COR-L47 (cell line): Measurements from ENCODE around the gene PLPP2.
A peak's percentile ranks its signal among the peaks of the same experiment; 100 is the strongest.

ENCODE experiments used
- DNase-seq: peaks from one replicate; lab custom pipeline; 2025; lab: John Stamatoyannopoulos, UW

Gene PLPP2

DNA sequence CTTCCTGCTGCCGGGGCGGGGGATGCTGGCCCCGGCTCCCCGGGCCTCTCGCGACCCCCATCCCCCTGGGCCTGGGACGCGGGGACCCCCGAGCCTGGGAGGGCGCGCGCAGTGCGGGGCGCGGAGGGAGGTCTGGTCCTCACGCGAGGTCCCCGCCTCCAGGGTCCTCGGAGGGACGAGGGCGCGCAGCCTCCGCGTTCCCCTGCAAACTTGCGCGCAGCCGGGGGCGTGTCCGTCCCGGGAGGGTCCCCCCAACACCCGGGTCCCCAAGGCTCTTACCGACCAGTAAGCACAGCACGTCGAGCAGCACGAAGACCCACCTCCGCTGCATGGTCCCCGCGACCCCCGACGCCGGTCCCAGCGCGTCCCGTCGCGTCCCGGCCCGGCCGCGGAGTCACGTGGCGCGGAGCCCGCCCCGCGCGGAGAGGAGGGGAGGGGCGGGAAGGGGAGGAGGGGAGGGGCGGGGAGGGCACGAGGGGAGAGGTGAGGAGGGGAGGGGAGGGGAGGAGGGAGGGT lies at the start of gene PLPP2:
Gene PLPP2 (minus strand): TSS at position 398 of the 516 bp plus-strand sequence. CDS start 67 bp downstream, at position 331.
- no peak for DNase-seq

DNA sequence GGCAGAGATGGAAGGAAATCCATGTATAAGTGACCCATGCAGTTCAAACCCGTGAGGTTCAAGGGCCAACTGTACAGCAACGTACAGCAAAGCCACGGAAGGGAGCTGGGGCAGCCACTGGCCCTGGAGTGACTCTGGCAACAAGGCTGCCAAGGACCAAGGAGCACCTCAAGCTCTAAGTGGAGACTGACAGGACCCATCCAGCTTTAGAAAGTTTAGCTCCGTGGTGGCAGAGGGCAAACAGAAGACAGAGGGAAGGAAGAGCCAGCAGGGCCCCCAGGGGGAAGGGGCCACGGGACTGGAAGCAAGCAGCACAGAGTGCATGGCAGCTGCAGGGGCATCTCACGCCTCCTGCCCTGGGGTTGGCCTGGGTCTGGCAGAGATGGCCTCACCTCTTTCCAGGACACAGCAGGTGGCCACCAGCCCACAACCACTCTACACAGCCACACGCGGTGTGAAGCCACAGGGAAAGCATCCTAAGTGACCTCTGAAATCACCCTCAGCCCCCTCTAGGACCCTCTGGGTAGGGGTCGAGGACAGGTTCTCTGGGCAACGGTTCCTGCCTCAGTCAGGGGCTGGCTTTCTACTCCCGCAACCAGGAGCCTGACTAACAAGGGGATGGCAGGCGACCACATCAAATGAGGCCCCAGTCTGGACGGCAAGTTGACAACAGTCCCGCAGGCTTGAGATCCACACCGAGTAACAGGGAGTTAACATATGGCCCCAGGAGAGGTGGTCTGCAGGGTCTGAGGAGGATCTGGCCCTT lies 49.6 kb upstream of the PLPP2 start:
- DNase-seq: no peak

DNA sequence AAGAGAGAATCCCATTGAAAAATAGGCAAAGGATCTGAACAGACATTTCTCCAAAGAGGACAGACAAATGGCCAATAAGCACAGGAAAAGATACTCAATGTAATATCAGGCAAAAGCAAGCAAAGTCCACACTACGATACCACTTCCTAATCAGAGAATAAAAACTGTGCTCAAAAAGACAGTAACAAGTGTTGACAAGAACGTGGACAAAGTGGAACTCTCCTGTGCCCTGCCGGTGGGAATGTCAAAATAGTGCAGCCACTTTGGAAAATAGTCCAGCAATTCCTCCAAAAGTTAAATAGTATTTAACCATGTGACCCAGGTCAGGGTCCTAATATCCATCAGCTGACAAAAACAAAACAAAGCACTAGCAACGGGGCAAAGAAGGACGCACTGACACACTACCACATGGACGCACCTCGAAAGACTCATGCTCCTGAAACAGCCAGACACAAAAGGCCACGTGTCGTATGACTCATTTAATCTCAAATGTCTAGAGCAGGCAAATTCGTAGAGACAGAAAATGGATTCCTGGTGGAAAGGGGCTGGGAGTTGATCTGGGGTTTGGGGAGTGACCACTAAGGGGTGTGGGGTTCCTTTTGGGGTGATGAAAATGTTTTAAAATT lies 48.2 kb upstream of the PLPP2 start:
- no peak for DNase-seq

DNA sequence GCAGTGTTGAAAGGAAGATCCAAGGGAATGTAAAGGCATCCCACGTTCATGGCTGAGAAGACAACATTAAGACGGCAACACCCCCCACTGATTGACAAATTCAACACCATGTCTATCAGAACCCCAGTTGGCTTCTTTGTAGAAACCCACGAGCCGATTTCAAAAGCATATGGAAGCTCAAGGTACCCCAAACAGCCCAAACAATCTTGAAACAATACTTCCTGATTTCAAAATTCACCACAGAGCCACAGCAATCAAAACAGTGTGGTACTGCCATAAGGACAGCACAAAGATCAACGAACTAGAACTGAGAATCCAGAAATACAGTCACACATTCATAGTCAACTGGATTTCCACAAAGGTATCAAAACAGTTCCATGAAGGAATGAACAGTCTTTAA lies 47.2 kb upstream of the PLPP2 start:
- no peak for DNase-seq

DNA sequence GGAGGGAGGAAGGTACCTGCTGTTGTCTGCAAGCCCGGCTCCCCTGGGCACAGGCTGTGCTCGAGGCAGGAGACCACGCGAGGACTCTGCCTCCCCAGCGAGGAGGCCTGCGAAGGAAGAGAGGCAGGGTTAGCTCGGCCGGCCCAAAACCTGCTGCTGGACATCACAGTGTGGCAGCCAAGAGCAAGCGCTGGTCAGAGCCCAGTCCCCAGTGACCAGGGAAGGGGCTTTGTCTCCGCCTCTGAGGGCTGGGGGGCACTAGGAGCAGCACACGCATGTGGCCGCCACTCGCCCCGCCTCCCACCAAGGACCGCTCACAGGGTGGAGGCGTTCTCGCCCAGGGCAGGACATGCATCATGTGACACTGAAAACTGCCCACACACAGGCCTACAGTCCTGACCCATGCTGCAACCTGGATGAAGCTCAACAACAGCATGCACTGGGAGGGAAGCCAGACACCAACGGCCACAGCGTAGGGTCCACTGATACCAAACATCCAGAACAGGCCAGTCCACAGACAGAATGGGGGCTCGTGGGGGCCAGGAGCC lies 44.9 kb upstream of the PLPP2 start:
- DNase-seq: no peak

DNA sequence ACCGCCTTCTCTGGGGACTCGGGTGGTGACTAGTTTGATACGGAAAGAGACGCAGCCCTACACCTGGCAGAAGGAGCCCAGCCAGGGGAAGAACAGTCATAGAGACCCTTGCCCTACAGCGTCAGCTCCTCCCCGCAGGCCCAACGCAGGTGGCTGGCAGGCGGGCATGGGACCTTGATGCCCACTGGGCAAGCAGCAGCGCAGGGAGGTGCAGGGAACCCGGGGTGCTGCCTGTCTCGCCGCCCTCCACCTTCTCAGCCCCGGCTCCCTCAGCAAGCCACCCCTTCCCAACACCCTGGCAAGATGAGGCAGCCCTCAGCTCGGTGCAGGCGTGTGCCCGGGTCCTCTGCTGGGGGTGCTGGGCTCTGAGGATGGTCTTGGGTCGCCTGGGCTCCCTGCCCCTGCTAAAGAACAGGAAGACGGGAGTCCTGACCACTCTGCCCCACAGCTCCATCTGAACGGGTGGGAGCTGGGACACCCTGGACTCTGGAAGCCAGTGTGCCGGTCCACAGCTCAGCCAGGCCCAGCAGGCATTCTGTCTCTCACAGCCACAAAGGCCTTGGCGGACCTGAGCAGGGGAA lies 44.4 kb upstream of the PLPP2 start:
- DNase-seq: no peak

DNA sequence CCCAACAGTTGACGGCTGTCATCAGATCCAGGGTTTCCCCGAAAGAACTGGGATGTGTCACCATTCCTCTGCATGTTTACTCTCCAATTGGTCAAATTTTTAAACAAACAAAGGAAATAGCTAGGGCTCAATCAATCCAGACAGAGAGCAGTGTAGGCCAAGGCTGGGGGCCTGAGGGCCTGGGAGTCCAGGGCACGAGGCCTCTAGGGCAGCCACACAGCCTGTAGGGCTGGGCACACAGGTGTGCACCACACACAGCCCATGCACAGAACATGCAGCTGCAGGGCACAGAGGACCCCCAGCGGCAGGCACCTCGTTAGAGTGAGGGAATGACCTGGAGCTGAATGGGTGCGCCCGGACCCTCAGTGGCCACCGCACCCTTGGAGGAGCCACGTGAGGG lies 43.9 kb upstream of the PLPP2 start:
- DNase-seq: no peak

DNA sequence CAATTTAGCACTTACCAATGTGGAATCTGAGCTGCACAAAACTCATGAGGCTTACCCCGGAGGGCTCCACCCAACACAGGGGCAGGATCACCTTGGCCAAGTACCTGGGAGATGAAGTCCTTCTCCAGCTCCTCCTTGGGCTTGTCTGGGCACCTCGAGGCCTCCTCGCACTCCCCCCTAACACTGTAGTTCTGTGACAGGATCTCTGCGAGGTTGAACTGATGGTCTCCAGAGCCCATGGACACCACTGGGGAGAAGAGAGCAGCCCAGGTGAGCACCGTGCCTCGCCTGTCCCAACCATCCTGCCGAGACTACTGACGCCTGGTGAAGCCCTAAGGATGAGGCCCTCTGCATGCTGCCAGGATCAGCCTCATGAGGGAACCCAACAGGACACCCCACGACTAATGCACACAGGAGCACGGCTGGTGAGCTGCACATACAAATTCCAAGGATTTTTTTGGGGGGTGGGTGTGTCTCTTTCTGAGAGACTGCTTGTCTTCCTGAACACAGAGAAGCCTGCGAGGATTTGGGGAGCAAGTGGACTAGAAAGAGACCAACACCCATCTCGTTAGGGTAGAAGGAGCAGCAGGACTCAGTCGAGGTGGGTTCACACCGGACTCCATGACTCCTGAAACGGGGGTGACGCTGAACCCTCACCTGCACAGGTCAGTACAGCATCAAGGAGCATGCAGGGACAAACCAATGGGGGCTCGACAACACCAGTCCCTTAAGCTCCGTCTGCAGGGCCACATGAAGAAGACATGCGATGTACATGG lies 43.3 kb upstream of the PLPP2 start:
- no peak for DNase-seq

DNA sequence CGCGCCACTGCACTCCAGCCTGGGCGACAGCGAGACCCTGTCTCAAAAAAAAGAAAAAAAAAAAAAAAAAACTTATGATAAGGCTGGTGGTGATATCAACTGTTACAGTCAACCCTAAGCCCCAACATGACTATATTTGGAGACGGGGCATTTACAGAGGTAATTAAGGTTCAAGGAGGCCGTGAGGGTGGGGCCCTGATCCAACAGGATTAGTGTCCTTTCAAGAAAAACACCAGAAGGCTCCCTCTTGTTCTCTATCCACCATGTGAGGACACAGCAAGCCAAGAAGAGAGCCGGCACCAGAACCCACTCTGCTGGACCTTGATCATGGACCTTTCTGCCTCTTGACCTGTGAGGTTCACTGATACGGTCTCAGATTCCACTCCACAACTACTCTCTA lies 39.3 kb upstream of the PLPP2 start:
- DNase-seq: no peak

DNA sequence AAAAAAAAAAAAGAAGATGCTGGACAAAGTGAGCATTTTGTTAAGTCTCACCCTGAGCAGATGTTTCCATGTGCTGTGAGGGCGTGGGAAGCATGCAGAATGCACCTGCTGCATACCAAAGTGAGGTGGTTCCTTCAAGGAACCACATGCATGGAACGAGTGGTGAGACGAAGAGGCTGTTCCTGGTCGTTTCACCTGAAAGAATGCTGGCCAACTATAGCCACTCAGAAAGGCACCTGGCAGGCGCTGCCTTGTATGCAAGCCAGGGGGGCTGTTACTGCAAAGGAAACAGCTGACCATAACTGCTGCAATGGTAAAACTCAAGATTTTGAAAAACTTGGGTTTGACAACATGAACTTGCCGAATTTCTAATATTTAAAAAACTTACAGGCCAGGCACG lies 38.7 kb upstream of the PLPP2 start:
- no peak for DNase-seq

DNA sequence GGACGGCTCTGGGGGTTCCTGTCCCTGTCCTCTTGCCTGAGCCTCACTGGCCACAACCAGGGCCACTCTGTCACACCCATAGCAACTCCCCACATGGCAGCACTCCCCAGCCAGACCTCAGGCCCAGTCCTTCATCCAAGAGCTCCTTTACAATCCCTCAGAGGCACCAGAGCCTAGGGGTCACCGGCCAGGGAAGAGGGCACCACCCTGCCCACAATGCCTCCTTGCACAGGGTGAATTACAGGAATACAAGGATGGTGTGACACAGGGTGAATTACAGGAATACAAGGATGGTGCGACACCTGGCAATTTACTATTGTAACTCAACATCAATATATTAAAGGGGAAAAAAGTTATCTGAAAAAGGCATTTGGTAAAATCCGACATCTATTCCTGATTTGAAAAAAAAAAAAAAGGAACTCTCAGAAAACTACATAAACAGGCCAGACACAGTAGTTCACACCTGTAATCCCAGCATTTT lies 36.9 kb upstream of the PLPP2 start:
- peak; percentile 33 for DNase-seq

DNA sequence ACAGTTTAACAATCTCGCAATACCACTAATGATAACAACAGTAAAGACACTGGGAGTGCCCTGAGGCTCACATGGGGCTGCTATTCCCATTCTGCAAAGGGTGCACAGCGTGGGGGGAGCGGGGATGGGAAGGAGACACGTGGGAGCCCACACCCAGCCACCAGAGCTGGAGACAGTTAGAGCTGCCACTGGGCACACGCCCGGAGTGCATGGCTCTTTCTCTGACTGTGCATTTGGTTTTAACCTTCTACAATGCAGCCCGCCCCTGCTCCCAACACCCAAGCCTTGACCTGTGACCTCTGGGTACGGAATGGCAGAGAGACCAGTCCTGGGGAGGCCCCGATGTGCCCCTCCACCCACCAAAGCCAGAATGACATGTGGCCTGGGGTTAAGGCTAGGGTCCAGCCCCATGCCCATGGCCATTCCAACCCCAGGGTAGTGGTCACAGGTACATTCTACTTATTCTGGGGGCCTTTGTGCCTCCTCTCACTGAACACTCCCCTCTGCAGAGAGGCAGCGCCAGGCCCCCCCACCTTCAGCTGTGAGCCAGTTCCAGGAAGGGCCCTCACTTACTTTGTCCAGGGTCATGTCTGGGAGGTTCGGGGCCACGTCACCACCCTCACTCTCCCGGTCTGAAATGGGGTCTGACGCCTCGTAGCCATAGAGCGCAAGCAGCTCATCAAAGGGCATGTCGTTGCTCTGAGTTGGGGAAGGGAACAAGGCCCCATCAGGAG lies 36.3 kb upstream of the PLPP2 start:
- DNase-seq: no peak

DNA sequence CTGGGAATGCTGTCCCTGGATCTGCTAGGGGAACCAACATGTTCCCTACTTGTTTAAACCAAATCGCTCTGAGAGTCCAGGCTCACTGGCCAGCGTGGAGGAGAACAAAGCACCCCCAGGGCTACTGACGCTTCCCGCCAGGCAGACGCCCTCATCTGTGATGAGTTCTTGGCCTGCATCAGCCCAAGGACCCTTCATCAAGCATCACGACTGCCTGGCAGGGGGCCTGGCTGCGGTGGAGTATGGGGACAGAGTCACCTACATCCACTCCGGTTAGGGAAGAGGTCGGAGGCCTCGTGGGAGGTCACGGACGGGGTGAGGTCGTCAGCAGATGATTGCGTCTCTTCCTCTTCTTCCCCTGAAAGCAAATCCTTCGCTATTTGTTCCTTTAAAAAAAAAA lies 35.7 kb upstream of the PLPP2 start:
- DNase-seq: no peak

DNA sequence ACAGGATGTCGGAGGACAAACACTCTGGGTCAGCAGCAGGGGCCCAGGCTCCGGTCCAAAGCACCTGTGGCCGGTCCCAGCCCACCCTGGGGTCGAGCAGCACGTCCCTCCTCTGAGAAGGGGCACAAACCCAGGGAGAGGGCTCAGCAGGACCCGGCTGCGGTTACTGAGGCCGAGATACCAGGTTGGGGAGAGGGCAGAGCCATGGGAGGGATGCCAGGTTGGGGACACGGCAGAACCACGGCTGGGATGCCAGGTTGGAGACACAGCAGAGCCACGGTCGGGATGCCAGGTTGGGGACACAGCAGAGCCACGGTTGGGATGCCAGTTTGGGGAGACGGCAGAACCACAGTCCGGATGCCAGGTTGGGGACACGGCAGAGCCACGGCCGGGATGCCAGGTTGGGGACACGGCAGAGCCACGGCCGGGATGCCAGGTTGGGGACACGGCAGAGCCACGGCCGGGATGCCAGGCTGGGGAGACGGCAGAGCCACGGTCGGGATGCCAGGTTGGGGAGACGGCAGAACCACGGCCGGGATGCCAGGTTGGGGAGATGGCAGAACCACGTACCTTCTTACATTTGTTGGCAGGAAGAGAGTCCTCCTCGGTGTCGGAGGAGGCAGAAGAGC lies 34.8 kb upstream of the PLPP2 start:
- no peak for DNase-seq

DNA sequence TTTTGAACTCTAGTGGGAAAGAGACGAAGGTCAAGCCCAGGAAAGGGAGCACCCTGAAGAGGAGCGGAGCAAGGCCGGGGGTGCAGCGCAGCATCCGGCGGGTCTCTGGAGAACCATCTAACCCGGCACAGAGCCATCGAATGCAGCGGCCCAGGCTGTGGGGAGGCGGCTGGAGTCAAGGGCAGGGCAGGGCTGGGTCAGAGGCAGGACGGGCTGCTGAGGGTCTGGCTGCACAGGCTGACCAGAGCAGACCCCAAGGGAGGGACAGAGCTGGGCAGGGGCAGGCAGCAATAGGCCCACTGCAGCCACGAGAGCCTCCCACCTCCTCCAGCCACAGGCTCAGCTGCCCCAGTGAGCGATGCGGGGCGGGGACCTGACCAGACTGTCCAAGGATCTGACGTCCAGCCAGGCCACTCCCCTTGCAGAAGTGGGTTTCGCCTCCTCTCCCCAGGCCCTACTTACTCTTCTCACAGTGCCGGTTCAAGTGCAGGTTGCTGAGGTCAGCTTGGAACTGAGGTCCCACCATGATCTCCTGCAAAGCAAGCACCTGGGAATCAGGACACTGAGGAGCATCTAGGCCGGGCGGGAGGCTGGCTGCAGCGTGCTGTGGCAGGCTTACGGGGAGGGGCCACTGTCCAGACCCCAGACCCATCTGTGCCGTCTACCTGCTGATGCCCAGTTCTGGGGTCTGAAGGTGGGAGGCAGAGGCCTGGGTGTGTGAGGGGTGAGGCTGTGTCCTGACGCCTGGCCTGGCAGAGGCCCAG lies 34.2 kb upstream of the PLPP2 start:
- DNase-seq: no peak

DNA sequence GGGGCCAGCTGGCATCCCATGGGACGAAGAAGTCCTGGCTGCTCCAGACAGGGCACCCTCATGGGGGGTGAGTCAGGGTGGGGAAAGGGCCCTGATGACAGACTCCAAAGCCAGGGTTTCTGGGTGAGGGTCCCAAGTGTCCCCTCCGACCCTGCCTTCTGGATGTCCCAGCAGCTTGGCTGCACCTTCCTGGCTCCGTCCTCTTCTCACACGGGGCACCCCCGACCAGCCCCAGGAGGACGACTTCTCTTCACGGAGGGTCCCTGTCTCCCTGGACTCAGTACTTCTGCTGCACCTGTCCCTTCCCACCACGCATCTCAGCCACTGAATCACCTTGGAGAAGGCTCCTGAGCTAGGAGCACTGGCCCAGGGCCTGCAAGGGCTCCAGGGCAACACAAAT lies 33.5 kb upstream of the PLPP2 start:
- DNase-seq: no peak

DNA sequence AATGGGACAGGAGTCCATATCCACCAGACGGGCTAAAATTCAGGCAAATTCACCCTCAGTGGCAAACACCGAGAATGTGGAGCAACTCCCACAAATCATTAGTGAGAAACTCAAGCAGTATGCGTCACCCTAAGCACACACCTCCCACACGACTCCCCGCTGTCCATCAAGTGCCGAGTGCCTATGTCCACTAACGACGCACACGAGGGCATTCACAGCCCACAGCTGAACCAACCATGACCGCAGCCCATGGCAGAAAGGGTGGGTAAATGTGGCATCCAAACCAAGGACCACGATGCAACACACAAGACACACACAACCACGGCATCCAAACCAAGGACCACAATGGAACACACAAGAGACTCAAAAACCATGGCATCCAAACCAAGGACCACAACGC lies 31.4 kb upstream of the PLPP2 start:
- no peak for DNase-seq

DNA sequence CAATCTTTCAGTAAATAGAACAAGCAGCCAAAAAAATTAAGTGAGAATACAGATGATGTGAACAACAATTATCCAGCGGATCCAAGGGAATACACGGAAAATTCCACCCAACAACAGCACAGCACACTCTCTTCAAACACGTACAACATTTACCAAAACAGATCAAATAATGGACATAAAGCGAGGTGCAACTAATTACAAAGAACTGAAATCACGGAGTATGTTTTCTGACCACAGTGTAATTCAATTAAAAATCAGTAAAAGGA lies 27.2 kb upstream of the PLPP2 start:
- DNase-seq: no peak

DNA sequence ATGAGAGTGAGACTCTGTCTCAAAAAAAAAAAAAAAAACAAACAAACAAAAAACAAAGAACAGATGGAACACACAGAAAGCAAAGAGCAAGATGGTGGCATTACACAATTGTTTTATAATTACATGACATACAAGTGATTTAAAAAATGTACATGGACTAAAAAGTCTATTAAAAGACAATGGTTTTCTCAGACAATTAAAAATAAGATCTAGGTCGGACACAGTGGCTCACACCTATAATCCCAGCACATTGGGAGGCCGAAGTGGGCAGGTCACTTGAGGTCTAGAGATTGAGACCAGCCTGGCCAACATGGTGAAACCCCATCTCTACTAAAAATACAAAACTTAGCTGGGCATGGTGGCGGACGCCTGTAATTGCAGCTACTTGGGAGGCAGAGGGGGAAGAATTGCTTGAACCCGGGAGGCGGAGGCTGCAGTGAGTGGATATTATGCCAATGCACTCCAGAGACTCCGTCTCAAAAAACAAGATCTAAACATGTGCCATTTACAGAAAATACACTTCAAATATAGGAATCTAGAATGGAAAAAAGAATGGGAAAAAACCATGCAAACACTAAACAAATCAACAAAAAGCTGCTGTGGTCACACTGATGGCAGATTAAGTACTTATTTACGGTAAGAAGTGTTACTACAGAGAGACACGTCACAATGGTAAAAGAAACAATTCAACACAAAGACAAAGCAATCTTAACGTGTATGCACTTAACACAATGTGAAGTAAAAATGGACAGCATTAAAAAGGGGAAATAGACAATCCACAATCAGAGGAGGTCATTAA lies 26.7 kb upstream of the PLPP2 start:
- DNase-seq: no peak

DNA sequence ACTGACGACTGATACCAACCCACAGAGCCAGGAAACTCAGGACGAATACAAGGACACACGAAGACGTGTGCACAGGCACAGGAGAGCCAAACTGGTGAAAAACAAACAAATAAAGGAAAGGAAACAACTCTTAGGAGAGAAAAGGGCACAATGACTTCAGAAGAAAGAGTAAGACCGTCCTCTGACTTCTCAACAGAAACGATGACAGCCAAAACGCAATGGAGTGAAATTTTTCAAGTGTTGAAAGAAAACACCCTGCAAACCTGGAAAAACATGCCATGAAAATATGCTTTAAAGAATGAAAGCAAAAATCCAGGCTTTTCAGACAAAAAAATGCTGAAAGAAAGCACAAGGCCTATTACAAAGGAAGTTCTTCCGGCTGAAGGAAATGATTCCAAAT lies 24.6 kb upstream of the PLPP2 start:
- DNase-seq: no peak
